SK-N-SH (cell line): ENCODE data around the gene MXRA5. TPM values are rescaled to one million over a fixed set of nuclear protein-coding genes. Genes with fewer than 3 reads are reported as not detected.

ENCODE experiments used
- CTCF ChIA-PET: fragments of 300-600, 350-600 bp; formaldehyde crosslinking; extraction: SDS; loops from one replicate; lab custom pipeline; 2021; lab: Yijun Ruan, JAX
- POLR2A ChIA-PET: fragments of 350-600 bp; sonication (Branson Sonifier 250); formaldehyde crosslinking; extraction: SDS; loops from one replicate; lab custom pipeline; 2020; ENCODE audit warnings: antibody characterized with exemption, inconsistent platforms; lab: Yijun Ruan, JAX
- DNase-seq: peaks from one replicate; pipeline ENCODE4 v3.0.0; 2012
- H2AFZ ChIP-seq: fragments of 200-600 bp; sonication (generic); 2 replicates; pipeline ENCODE4 v1.8.1; 2016; ENCODE audit warnings: antibody characterized with exemption, mild to moderate bottlenecking, low read depth
- H3F3A ChIP-seq: fragments of 200-600 bp; sonication (generic); replicated peaks from 2 replicates; pipeline ENCODE3; 2016; ENCODE audit warnings: antibody characterized with exemption, mild to moderate bottlenecking; ENCODE audit not compliant: insufficient read depth
- H3K27ac ChIP-seq, 2 experiments: fragments of 200-500 bp in 1 of 2; fragments of 200-600 bp in 1 of 2; sonication (Bioruptor generic) in 1 of 2; sonication (generic), shearing (Covaris generic) in 1 of 2; 2 replicates each; pipeline versions ENCODE4 v1.5.1 to v1.6.1; 2014 to 2016; ENCODE audit warnings: low read depth in 2 of 2, inconsistent platforms in 1 of 2, low read length in 1 of 2, mild to moderate bottlenecking in 1 of 2, mixed read lengths in 1 of 2
- H3K27me3 ChIP-seq: fragments of 200-600 bp; sonication (generic), shearing (Covaris generic); 2 replicates; pipeline ENCODE4 v1.6.1; 2016; ENCODE audit warnings: mixed run types; ENCODE audit not compliant: insufficient read depth
- H3K36me3 ChIP-seq, 2 experiments: fragments of 200-500 bp in 1 of 2; fragments of 200-600 bp in 1 of 2; sonication (Bioruptor generic) in 1 of 2; sonication (generic) in 1 of 2; replicated peaks in 1 of 2; 2 replicates each; pipeline versions ENCODE3 to v1.5.1; 2014 to 2016; ENCODE audit warnings: low read length in 1 of 2, mild to moderate bottlenecking in 1 of 2; ENCODE audit not compliant: insufficient read depth in 2 of 2, control insufficient read depth in 1 of 2
- H3K4me1 ChIP-seq, 2 experiments: fragments of 200-500 bp in 1 of 2; fragments of 200-600 bp in 1 of 2; sonication (Bioruptor generic) in 1 of 2; sonication (generic), shearing (Covaris generic) in 1 of 2; 2 replicates each; pipeline versions ENCODE4 v1.5.1 to v1.6.1; 2014 to 2016; ENCODE audit warnings: low read depth in 1 of 2, low read length in 1 of 2, mixed run types in 1 of 2; ENCODE audit not compliant: insufficient read depth in 2 of 2, control insufficient read depth in 1 of 2
- H3K4me2 ChIP-seq: fragments of 200-600 bp; sonication (generic), shearing (Covaris generic); 2 replicates; pipeline ENCODE4 v1.6.1; 2017; ENCODE audit warnings: mixed run types
- H3K4me3 ChIP-seq, 2 experiments: fragments of 200-500 bp in 1 of 2; fragments of 200-600 bp in 1 of 2; sonication (Bioruptor generic) in 1 of 2; sonication (generic), shearing (Covaris generic) in 1 of 2; 2 replicates each; pipeline versions ENCODE4 v1.5.1 to v1.8.1; 2014 to 2016; ENCODE audit warnings: low read depth in 2 of 2, inconsistent platforms in 1 of 2, low read length in 1 of 2, mild to moderate bottlenecking in 1 of 2, mixed read lengths in 1 of 2, moderate library complexity in 1 of 2
- H3K79me2 ChIP-seq: fragments of 200-600 bp; sonication (generic); 2 replicates; pipeline ENCODE4 v1.8.1; 2017; ENCODE audit warnings: mild to moderate bottlenecking; ENCODE audit not compliant: insufficient read depth
- H3K9ac ChIP-seq: fragments of 200-600 bp; sonication (generic); 2 replicates; pipeline ENCODE4 v1.6.1; 2017; ENCODE audit warnings: mixed run types
- H3K9me2 ChIP-seq: fragments of 200-600 bp; sonication (generic); 2 replicates; pipeline ENCODE4 v1.6.1; 2017; ENCODE audit warnings: mixed run types
- H3K9me3 ChIP-seq: fragments of 200-600 bp; sonication (generic); 2 replicates; pipeline ENCODE4 v1.6.1; 2017; ENCODE audit warnings: mixed run types, mild to moderate bottlenecking, moderate library complexity
- H4K20me1 ChIP-seq: fragments of 200-600 bp; sonication (generic); 2 replicates; pipeline ENCODE4 v1.6.1; 2017; ENCODE audit warnings: mild to moderate bottlenecking, mixed run types; ENCODE audit not compliant: insufficient read depth
- EZH2phosphoT487 ChIP-seq: fragments of 200-600 bp; sonication (generic); IDR thresholded peaks from 2 replicates; pipeline ENCODE4 v1.6.1; 2017; ENCODE audit warnings: low read depth, mixed run types, mild to moderate bottlenecking, antibody characterized with exemption, moderate library complexity, borderline replicate concordance
- FOSL2 ChIP-seq: IDR thresholded peaks from 2 replicates; pipeline ENCODE4 v1.4.0; 2012; ENCODE audit warnings: low read depth, mild to moderate bottlenecking, moderate library complexity, borderline replicate concordance
- FOXM1 ChIP-seq: IDR thresholded peaks from 2 replicates; pipeline ENCODE4 v1.4.0; 2012; ENCODE audit warnings: low read depth, mild to moderate bottlenecking
- MEF2A ChIP-seq: IDR thresholded peaks from 2 replicates; pipeline ENCODE4 v1.4.0; 2012; ENCODE audit warnings: low read depth, borderline replicate concordance
- MXI1 ChIP-seq: IDR thresholded peaks from 2 replicates; pipeline ENCODE4 v1.6.1; 2012; ENCODE audit warnings: mild to moderate bottlenecking, low read depth, low read length, improper control_type of control experiment
- NRF1 ChIP-seq: IDR thresholded peaks from 2 replicates; pipeline ENCODE4 v1.6.1; 2012; ENCODE audit warnings: low read depth, mild to moderate bottlenecking, low read length
- POLR2AphosphoS5 ChIP-seq: IDR thresholded peaks from 2 replicates; pipeline ENCODE4 v1.6.1; 2012; ENCODE audit warnings: low read depth, low read length
- RFX5 ChIP-seq: IDR thresholded peaks from 2 replicates; pipeline ENCODE4 v1.6.1; 2012; ENCODE audit warnings: mild to moderate bottlenecking, improper control_type of control experiment, low read length
- TAF1 ChIP-seq: IDR thresholded peaks from 2 replicates; pipeline ENCODE4 v1.6.1; 2012; ENCODE audit warnings: low read depth, mild to moderate bottlenecking, low read length, moderate library complexity, borderline replicate concordance
- TEAD4 ChIP-seq: IDR thresholded peaks from 2 replicates; pipeline ENCODE4 v1.4.0; 2012; ENCODE audit warnings: mild to moderate bottlenecking, borderline replicate concordance; ENCODE audit not compliant: insufficient read depth
- WGBS: methylation state at CpG from one replicate; pipeline ENCODE4 v1.1.6; 2017; ENCODE audit warnings: low lambda C conversion rate; 5-methylcytosine and 5-hydroxymethylcytosine counted together
- polyA plus RNA-seq, 3 experiments: library from polyadenylated mRNA; depleted of rRNA; stranded (reverse); fragments of >200 nt; gene quantifications; 2 replicates each; pipeline ENCODE4 v1.2.3, GENCODE V29; 2012
- TF ChIP-seq, protein P1 (sequence below): IDR thresholded peaks from 2 replicates; pipeline ENCODE4 v1.4.0; 2012; ENCODE audit warnings: low read depth, borderline replicate concordance
- TF ChIP-seq, protein P2 (sequence below): fragments of 200-600 bp; sonication (generic); IDR thresholded peaks from 2 replicates; pipeline ENCODE4 v1.6.1; 2017; ENCODE audit warnings: antibody characterized with exemption, mild to moderate bottlenecking, moderate library complexity
- TF ChIP-seq, protein P3 (sequence below): fragments of 150-350 bp; IDR thresholded peaks from 2 replicates; pipeline ENCODE4 v1.6.1; 2016; ENCODE audit warnings: mild to moderate bottlenecking, low read depth, low read length
- TF ChIP-seq, protein P4 (sequence below): IDR thresholded peaks from 2 replicates; pipeline ENCODE4 v1.4.0; 2012; ENCODE audit warnings: low read depth, borderline replicate concordance

Gene MXRA5
- polyA plus RNA-seq, 1 of the 3 experiments (the other 2 are of a cell fraction), result 7.9 TPM

DNA sequence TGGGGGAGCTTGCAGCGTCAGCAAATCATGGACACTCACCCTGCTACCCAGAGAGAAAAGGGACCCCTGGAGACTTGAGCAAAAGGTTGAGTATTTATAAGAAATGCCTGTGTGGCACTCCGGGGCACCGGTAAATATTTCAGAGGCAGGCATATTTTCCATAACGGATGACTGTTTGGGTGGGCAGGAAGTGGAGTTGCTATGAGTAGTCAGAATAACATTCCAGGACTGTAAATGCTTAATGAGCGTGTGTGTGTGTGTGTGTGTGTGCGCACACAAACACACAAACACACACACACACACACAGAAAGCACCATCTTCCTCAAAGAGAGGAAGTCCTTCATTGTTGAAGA lies 74.6 kb downstream of the MXRA5 start (continued):
- peak; percentile 53; the same call in 1 of the 2 replicates for TF ChIP-seq FOSL2
- no peak for TF ChIP-seq EZH2phosphoT487
- TF ChIP-seq, protein P1, sequence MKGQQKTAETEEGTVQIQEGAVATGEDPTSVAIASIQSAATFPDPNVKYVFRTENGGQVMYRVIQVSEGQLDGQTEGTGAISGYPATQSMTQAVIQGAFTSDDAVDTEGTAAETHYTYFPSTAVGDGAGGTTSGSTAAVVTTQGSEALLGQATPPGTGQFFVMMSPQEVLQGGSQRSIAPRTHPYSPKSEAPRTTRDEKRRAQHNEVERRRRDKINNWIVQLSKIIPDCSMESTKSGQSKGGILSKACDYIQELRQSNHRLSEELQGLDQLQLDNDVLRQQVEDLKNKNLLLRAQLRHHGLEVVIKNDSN, result no peak
- no peak for TF ChIP-seq FOXM1
- TF ChIP-seq, protein P2, sequence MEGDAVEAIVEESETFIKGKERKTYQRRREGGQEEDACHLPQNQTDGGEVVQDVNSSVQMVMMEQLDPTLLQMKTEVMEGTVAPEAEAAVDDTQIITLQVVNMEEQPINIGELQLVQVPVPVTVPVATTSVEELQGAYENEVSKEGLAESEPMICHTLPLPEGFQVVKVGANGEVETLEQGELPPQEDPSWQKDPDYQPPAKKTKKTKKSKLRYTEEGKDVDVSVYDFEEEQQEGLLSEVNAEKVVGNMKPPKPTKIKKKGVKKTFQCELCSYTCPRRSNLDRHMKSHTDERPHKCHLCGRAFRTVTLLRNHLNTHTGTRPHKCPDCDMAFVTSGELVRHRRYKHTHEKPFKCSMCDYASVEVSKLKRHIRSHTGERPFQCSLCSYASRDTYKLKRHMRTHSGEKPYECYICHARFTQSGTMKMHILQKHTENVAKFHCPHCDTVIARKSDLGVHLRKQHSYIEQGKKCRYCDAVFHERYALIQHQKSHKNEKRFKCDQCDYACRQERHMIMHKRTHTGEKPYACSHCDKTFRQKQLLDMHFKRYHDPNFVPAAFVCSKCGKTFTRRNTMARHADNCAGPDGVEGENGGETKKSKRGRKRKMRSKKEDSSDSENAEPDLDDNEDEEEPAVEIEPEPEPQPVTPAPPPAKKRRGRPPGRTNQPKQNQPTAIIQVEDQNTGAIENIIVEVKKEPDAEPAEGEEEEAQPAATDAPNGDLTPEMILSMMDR, result no peak
- TF ChIP-seq, protein P3, sequence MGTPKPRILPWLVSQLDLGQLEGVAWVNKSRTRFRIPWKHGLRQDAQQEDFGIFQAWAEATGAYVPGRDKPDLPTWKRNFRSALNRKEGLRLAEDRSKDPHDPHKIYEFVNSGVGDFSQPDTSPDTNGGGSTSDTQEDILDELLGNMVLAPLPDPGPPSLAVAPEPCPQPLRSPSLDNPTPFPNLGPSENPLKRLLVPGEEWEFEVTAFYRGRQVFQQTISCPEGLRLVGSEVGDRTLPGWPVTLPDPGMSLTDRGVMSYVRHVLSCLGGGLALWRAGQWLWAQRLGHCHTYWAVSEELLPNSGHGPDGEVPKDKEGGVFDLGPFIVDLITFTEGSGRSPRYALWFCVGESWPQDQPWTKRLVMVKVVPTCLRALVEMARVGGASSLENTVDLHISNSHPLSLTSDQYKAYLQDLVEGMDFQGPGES, result no peak
- TF ChIP-seq RFX5, result no peak
- no peak for TF ChIP-seq NRF1
- no peak for TF ChIP-seq MEF2A

DNA sequence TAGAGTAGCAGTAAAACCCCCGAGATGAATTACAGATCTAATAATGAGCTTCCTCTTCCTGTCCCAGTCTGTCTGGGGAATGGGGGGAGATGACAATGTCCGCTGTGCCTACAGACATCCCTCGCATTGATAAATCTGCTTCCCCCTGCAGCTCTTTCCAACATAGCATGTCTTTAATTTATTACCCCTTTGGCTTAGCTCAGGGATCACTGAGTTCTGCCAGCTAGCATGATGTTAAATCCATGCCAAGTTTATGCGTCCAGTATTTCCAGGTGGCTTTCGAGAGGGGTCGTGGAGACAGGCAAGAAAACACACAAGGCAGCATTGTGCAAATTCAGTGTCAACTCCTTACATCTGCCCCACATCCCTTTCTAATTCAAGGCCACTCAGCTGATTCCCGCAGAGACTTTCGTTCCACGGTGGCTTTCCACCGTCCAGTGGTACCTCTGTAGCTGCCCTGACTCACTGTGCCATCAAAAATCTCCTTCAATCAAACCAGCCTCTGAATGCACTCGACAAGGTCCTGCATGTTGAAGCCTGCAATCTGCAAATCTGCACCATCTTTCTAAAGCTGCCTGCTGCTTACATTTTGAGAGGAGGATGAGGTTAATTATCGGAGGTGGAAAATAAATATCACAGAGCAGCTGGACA lies 75.1 kb downstream of the MXRA5 start:
- no peaks in the 10 kb centered on the region for H3K27me3 ChIP-seq
- H3K9me3 ChIP-seq, result no peaks in the 10 kb centered on the region
- no peaks in the 10 kb centered on the region for H3K36me3 ChIP-seq
- peak overlapping the region in 1 of 2 experiments; percentile 71; a peak in 2 of 4 replicates for H3K27ac ChIP-seq
- DNase-seq, result no peak
- TF ChIP-seq MXI1, result no peak
- no peak for TF ChIP-seq POLR2AphosphoS5
- TF ChIP-seq, protein P4, sequence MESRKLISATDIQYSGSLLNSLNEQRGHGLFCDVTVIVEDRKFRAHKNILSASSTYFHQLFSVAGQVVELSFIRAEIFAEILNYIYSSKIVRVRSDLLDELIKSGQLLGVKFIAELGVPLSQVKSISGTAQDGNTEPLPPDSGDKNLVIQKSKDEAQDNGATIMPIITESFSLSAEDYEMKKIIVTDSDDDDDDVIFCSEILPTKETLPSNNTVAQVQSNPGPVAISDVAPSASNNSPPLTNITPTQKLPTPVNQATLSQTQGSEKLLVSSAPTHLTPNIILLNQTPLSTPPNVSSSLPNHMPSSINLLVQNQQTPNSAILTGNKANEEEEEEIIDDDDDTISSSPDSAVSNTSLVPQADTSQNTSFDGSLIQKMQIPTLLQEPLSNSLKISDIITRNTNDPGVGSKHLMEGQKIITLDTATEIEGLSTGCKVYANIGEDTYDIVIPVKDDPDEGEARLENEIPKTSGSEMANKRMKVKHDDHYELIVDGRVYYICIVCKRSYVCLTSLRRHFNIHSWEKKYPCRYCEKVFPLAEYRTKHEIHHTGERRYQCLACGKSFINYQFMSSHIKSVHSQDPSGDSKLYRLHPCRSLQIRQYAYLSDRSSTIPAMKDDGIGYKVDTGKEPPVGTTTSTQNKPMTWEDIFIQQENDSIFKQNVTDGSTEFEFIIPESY, result no peak
- no peak for TF ChIP-seq TEAD4
- TF ChIP-seq, protein P3, result no peak
- TF ChIP-seq, protein P1, result no peak
- no peak for TF ChIP-seq NRF1
- TF ChIP-seq TAF1, result no peak
- CTCF ChIA-PET, result no interaction called here
- H4K20me1 ChIP-seq, result no peaks in the 10 kb centered on the region
- H3K79me2 ChIP-seq, result no peaks in the 10 kb centered on the region
- H3F3A ChIP-seq, result peaks cover 5% of the 10 kb centered on the region
- peak overlapping the region in 1 of 2 experiments; percentile 38; a peak in 2 of 4 replicates for H3K4me3 ChIP-seq
- 0 out of 2 replicates have a peak overlapping the region, but pooled peaks have one; percentile 76 for H2AFZ ChIP-seq
- peak overlapping the region; percentile 48 for H3K9ac ChIP-seq
- H3K4me1 ChIP-seq, result peaks cover 0 to 7% of the 10 kb centered on the region in 2 experiments; a peak in 1 of 4 replicates
- POLR2A ChIA-PET, result no interaction called here
- WGBS, result 14% methylated on average over 12 of the region's 12 CpGs
- H3K4me2 ChIP-seq, result peak overlapping the region; percentile 44
- H3K9me2 ChIP-seq, result no peaks in the 10 kb centered on the region
